ENCODE results near the gene ABCD2.
"Not testable (repeated sequence)": the region's sequence is repeated elsewhere in the genome, so short reads cannot be mapped to it uniquely, and the experiment has no call there.

ABCD2 gene

GRCh38 chr12:39619660-39620433, at the start of gene ABCD2:
ABCD2 (minus strand) TSS chr12:39619803; CDS start chr12:39619615, 188 bp downstream.
- peak; percentile 52 for DNase-seq (ENCODE audit: low spot score)

DNA sequence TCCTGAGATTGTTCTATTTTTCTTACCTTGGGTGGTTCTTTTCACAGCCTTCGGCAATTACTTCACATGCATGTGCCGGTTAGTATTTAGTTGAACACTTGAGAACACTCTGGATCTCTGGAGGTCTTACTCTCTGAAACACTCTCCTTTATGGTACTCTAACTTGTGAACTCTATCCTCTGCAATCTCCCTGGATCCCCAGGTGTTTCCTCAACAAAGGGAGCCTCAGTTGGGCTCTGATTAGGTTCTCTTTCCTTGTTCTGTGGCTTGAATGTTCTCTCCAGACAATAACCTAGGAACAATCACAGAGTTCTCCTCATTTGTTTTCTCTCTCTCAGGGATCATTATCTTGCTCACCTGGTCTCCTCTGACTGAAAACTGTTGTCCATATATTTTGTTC, 40.5 kb upstream of the ABCD2 start:
- no peak for DNase-seq (ENCODE audit: low spot score)

GRCh38 chr12:39647383-39647782, 27.8 kb upstream of the ABCD2 start:
- no peak for DNase-seq (ENCODE audit: low spot score)

- no peak for DNase-seq (ENCODE audit: low spot score)
Observed at GRCh38 chr12:39646963-39647362, 27.4 kb upstream of the ABCD2 start.

GRCh38 chr12:39643052-39643451, 23.4 kb upstream of the ABCD2 start:
- DNase-seq (ENCODE audit: low spot score) = no peak

DNA sequence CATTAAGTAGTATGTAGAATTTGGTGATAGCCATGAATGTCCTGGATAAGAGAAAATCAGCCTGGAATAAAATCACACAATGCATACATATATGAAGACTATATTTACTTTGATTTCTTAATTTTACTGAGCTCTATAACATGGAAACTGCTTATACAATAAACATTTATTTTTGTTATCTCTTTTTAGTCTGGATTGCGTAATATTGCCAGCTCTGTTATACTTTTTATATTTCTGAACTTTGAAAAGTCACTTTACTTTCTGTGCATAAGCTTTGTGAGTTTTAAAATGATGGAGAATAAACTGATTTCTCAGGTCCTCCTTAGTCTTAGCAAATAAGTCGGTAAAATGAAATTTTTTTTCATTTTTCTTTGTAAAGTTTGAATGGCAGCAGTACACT, 19.2 kb upstream of the ABCD2 start:
- no peak for DNase-seq (ENCODE audit: low spot score)

DNA sequence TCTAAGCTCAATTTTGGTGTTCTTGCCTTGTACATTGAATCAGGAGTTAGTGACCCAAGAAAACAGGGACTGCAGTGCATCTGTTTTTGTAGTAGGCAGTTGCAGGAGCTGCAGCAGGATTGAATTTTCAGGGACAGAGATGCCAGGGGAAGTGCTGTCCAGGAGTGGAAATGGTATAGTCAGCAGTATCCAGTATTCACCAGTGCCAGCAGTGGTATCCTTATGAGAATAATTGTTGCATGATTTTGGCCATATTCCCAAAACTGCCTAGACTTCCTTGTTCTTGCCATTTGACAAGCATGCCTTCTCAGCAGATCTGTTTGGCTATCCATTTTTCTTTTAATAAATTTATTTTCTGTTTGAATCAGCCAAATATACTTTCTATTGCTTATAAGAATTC, 18.6 kb upstream of the ABCD2 start:
- no peak for DNase-seq (ENCODE audit: low spot score)

- no peak for DNase-seq (ENCODE audit: low spot score)
Observed at GRCh38 chr12:39632670-39633069, 13.1 kb upstream of the ABCD2 start.

DNA sequence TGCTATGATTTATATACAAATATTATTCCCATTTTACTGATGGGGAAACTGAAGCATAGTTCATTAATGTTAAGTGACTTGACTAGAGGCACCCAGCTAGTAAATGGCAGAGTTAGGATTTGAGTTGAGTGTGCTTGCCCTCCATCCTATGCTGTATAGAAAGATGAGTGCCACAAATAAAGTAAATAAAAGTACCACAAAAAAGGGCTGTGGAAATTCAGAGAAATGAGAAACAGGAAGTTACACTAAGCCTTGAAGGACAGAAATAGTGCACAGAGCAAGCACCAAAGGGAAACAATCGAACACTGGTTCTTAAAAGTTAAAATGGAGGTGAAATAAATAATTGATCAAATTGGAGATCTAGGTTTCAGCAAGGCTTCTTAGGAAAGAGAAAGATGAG, 9.2 kb upstream of the ABCD2 start:
- no peak for DNase-seq (ENCODE audit: low spot score)

DNA sequence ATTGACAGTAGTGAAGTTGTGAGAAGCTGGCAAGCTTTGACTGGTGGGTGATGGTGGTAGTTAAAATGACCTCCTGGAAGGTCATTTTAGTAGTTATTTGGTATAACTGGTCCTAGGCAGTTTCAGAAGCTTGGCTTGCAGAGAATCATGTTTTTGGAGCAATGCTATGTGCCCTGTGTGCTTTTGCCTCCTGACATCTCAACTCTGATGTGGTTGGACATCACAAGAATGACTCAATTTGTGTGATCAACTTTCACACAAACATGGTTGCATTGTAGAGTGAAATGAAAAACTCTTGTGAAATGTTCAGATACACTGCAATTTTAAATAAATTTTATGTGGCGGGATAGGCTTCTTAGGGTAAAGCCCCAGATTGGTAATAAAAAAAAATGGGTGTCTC, 8.3 kb upstream of the ABCD2 start:
- DNase-seq (ENCODE audit: low spot score) = no peak

DNA sequence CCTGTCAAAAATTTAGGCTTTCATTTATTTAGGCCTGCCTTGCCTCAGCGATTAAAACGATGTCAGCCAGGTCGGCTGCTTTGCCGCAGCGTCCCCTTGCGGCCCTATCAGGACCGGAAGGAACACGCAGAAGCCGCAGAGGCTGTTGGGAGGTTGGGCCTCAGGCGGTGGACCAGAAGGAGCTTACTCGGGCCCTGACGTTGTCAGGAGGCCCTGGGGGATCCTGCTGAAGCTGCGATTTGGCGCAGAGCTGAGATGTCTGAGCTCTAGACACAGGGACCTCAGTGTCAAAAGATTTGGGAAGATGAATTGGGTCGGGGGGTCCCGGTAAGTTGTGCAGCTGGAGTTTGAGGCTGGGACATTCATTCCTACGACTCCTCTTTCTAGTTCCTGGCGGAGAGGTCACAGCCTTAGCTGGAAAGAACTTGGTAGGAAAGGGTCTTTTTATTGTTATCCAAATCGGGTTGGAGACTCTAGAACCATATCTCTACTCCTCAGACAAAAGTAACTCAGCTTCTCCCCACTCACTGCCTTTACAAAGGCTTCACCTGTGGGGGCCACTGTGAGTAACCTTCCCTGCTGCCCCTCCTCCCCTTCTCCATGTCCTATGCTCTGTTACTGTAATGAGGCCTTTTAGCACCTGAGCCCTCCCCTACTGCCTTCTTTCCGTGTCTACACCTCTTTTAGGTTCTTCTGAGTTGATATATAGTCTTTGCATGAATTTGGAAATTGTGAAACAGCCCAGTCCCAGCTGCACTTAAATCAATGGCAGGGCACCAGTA, 6.6 kb upstream of the ABCD2 start:
- no peak for DNase-seq (ENCODE audit: low spot score)

GRCh38 chr12:39623919-39624318, 4.3 kb upstream of the ABCD2 start:
- DNase-seq (ENCODE audit: low spot score) = no peak

DNA sequence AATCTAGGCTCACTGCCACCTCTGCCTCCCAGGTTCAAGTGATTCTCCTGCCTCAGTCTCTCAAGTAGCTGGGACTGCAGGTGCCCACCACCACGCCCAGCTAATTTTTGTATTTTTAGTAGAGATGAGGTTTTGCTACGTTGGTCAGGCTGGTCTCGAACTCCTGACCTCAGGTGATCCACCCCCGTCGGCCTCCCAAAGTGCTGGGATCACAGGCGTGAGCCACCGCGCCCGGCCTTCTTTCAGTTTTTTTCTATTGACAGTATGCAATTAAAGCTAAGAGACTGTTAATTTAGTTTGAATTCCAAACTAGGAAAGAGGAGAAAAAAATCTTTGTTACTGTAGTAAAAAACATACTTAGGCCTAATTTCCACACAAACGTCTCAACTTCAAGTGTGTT, 3.6 kb upstream of the ABCD2 start:
- not testable (repeated sequence) for DNase-seq (ENCODE audit: low spot score)

DNA sequence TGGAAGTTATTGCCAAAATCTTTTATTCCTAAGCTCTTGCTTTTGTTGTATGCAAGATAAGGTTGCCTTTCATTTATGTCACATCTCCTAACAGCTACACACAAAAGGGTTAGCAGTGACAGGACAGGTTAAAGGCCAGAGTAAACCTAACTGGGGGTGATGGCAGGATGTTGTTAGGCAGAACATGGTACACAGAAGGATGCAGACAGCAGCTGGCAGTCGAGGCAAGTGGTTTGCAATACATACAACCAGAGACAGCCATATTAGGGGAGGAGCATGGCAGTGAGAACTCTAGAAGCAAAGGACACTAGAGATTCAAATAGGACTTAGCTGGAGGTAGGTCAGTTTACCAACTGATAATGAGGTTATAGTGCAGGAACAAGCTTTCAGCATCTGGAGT, 2.7 kb upstream of the ABCD2 start:
- no peak for DNase-seq (ENCODE audit: low spot score)

DNA sequence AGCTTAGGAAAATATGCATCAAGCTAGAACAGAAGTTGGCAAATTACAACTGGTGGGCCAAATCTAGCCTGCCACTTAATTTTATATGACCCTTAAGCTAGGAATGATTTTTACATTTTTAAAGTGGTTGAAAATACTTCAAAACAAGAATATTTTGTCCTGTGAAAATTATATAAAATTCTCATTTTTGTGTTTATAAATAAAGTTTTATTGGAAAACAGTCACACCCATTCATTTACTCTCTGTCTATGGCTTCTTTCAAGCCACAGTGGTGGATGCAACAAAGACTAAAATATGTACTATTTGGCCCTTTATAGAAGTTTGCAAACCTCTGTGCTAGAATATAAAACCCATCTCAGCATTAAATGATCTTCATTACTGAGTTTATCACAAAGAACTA, 2.1 kb upstream of the ABCD2 start:
- no peak for DNase-seq (ENCODE audit: low spot score)

- no peak for DNase-seq (ENCODE audit: low spot score)
Observed at GRCh38 chr12:39620659-39621658, 1.4 kb upstream of the ABCD2 start.

- DNase-seq (ENCODE audit: low spot score) = no peak
Observed at GRCh38 chr12:39619316-39619659, 315 bp downstream of the ABCD2 start.

- DNase-seq (ENCODE audit: low spot score) = no peak
Observed at GRCh38 chr12:39618701-39619100, 902 bp downstream of the ABCD2 start.

GRCh38 chr12:39617887-39618286, 1.7 kb downstream of the ABCD2 start:
- DNase-seq (ENCODE audit: low spot score) = no peak

DNA sequence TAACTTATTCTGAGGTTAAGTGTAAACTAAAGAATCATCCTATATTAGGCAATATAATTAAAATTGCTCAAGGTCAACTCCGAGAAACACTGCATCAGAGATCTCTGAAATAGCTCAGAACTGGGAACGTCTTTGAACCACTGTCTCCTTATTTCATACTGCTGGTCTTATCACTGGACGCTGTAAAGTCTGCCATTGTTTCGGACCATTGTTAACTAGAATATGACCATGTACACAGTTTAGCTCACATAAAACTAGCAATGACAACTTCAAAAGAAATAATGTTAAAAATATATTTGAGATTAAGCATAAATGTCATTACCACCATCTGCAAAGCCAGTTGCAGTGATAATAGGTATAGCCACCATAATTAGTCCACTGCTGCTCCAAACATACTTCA, 2.9 kb downstream of the ABCD2 start:
- no peak for DNase-seq (ENCODE audit: low spot score)

DNA sequence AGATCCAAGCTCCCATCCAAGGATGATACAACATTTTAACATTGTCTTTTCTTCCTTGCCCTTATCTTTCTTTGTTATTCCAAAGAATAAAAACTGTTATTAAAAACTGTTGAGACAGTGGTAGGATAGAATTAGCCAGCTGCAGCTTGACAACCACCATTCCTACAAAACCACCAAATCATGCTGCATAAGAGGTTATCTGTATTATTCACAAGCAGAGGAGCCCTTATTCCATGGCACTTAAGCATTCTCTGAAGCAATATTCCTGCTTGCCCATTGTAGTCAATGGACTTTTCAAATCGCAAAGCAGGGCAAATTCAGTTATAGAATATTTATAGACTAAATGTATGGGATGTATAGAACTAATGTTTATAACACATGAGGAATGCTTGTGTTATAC, 3.4 kb downstream of the ABCD2 start:
- DNase-seq (ENCODE audit: low spot score) = no peak

- DNase-seq (ENCODE audit: low spot score) = no peak
Observed at GRCh38 chr12:39613525-39613924, 6.1 kb downstream of the ABCD2 start.
